GM12878 (cell line): Measurements from ENCODE around the gene PNRC1. TPM values are rescaled to one million over a fixed set of nuclear protein-coding genes. Genes with fewer than 3 reads are reported as not detected.

Experiments used
- ATAC-seq: fragments of 200-7000 bp; cut with Tn5 transposase; 3 replicates; pipeline ENCODE4 v1.9.1; 2020; ENCODE audit warnings: mild to moderate bottlenecking, moderate library complexity
- BruUV-seq: library from RNA; stranded (reverse); fragments of 400-500 nt; replicated peaks from 2 replicates; lab custom pipeline; 2021; lab: Mats Ljungman, UMichigan
- CTCF ChIA-PET: fragments of 300-600 bp; sonication (Branson Sonifier 250); formaldehyde crosslinking; extraction: SDS; loops from one replicate; lab custom pipeline; 2021; ENCODE audit warnings: inconsistent platforms; lab: Yijun Ruan, JAX
- POLR2A ChIA-PET: fragments of 350-600 bp; formaldehyde crosslinking; extraction: SDS; loops from one replicate; lab custom pipeline; 2021; ENCODE audit warnings: inconsistent platforms; lab: Charles Lee
- RAD21 ChIA-PET: fragments of 300-600 bp; sonication (Branson Sonifier 250); formaldehyde crosslinking; loops from one replicate; lab custom pipeline; 2023; ENCODE audit warnings: antibody characterized with exemption; ENCODE audit not compliant: unreplicated experiment; lab: Charles Lee
- SMC1A ChIA-PET: fragments of 300-600 bp; sonication (Branson Sonifier 250); formaldehyde crosslinking; loops from one replicate; lab custom pipeline; 2023; ENCODE audit not compliant: unreplicated experiment, uncharacterized antibody; lab: Charles Lee
- DNase-seq: peaks from one replicate; pipeline ENCODE4 v3.0.0-alpha.2; 2011; ENCODE audit warnings: low read depth, low spot score
- FAIRE-seq: peaks from 3 replicates; lab custom pipeline; 2011; peaks lifted over from hg19 to GRCh38; lab: Jason Lieb, UNC
- H2AFZ ChIP-seq: 2 replicates; pipeline ENCODE4 v1.6.0; 2011; ENCODE audit warnings: low read depth, low read length, control low read depth; ENCODE audit not compliant: control insufficient read depth
- H3K27ac ChIP-seq: 2 replicates; pipeline ENCODE4 v1.5.1; 2011; ENCODE audit warnings: control low read depth; ENCODE audit not compliant: control insufficient read depth, insufficient read depth
- H3K27me3 ChIP-seq, 2 experiments: replicated peaks in 1 of 2; 2 replicates each; pipeline versions ENCODE4 v1.6.0 to v1.6.1; 2011; ENCODE audit warnings: low read length in 1 of 2; ENCODE audit not compliant: control insufficient read depth in 2 of 2, insufficient read depth in 2 of 2
- H3K36me3 ChIP-seq, 2 experiments: 2 replicates each; pipeline ENCODE4 v1.5.1; 2011; ENCODE audit warnings: low read length in 1 of 2; ENCODE audit not compliant: control insufficient read depth in 2 of 2, insufficient read depth in 2 of 2
- H3K4me1 ChIP-seq: 2 replicates; pipeline ENCODE4 v1.6.1; 2011; ENCODE audit warnings: mild to moderate bottlenecking, low read length, moderate library complexity, mixed read lengths; ENCODE audit not compliant: control insufficient read depth, insufficient read depth
- H3K4me2 ChIP-seq: 2 replicates; pipeline ENCODE4 v1.6.0; 2011; ENCODE audit warnings: control low read depth; ENCODE audit not compliant: control insufficient read depth, insufficient read depth
- H3K4me3 ChIP-seq: fragments of 200-600 bp; sonication (generic); 2 replicates; pipeline ENCODE4 v1.5.1; 2016
- H3K79me2 ChIP-seq: 2 replicates; pipeline ENCODE4 v1.6.0; 2011; ENCODE audit warnings: low read length; ENCODE audit not compliant: control insufficient read depth, insufficient read depth
- H3K9ac ChIP-seq: 2 replicates; pipeline ENCODE4 v1.8.0; 2011; ENCODE audit warnings: low read length, control low read depth, mixed read lengths; ENCODE audit not compliant: control insufficient read depth, insufficient read depth
- H3K9me3 ChIP-seq: replicated peaks from 3 replicates; pipeline ENCODE4 v1.5.1; 2011; ENCODE audit warnings: mild to moderate bottlenecking, low read length; ENCODE audit not compliant: control insufficient read depth, insufficient read depth
- H4K20me1 ChIP-seq: 2 replicates; pipeline ENCODE4 v1.6.0; 2011; ENCODE audit not compliant: control insufficient read depth, insufficient read depth
- ATF2 ChIP-seq: IDR thresholded peaks from 2 replicates; pipeline ENCODE4 v1.6.1; 2012; ENCODE audit warnings: low read length, inconsistent platforms
- CHD2 ChIP-seq: IDR thresholded peaks from 2 replicates; pipeline ENCODE4 v1.6.1; 2011; ENCODE audit warnings: low read depth, low read length, improper control_type of control experiment, borderline replicate concordance
- CREM ChIP-seq: IDR thresholded peaks from 2 replicates; pipeline ENCODE4 v1.6.1; 2014; ENCODE audit warnings: antibody characterized with exemption, low read depth
- FOXK2 ChIP-seq: fragments of 450-650 bp; IDR thresholded peaks from 2 replicates; pipeline ENCODE4 v1.6.1; 2017; ENCODE audit warnings: mild to moderate bottlenecking, moderate library complexity
- GABPA ChIP-seq: IDR thresholded peaks from 2 replicates; pipeline ENCODE4 v1.6.1; 2014; ENCODE audit warnings: antibody characterized with exemption, low read depth, mild to moderate bottlenecking, inconsistent platforms
- IKZF1 ChIP-seq: fragments of 450-650 bp; conservative IDR thresholded peaks from 2 replicates; pipeline ENCODE4 v1.6.1; 2017; ENCODE audit warnings: antibody characterized with exemption, mild to moderate bottlenecking
- IKZF2 ChIP-seq, 2 experiments: fragments of 450-650 bp; IDR thresholded peaks; 2 replicates each; pipeline ENCODE4 v1.6.1; 2017; ENCODE audit warnings: mild to moderate bottlenecking in 2 of 2, moderate library complexity in 2 of 2
- MLLT1 ChIP-seq: fragments of 450-650 bp; IDR thresholded peaks from 2 replicates; pipeline ENCODE4 v1.6.1; 2016; ENCODE audit warnings: mild to moderate bottlenecking
- PBX3 ChIP-seq: IDR thresholded peaks from 2 replicates; pipeline ENCODE4 v1.6.1; 2011; ENCODE audit warnings: mild to moderate bottlenecking, low read depth, low read length, moderate library complexity; ENCODE audit not compliant: insufficient replicate concordance
- PKNOX1 ChIP-seq: fragments of 450-650 bp; IDR thresholded peaks from 2 replicates; pipeline ENCODE4 v1.6.1; 2016; ENCODE audit warnings: mild to moderate bottlenecking
- RBBP5 ChIP-seq: fragments of 200-600 bp; sonication (generic); conservative IDR thresholded peaks from 2 replicates; pipeline ENCODE4 v1.6.1; 2016
- RUNX3 ChIP-seq: IDR thresholded peaks from 2 replicates; pipeline ENCODE4 v1.6.1; 2012; ENCODE audit warnings: low read length, inconsistent platforms
- SKIL ChIP-seq: fragments of 450-650 bp; IDR thresholded peaks from 2 replicates; pipeline ENCODE4 v1.6.1; 2017; ENCODE audit warnings: mild to moderate bottlenecking, low read depth, inconsistent platforms; ENCODE audit not compliant: poor library complexity, severe bottlenecking
- TAF1 ChIP-seq: IDR thresholded peaks from 2 replicates; pipeline ENCODE4 v1.6.1; 2011; ENCODE audit warnings: mild to moderate bottlenecking, low read depth, low read length, borderline replicate concordance
- WGBS: methylation state at CpG from one replicate; pipeline ENCODE4 v1.1.6; 2016; ENCODE audit warnings: low lambda C conversion rate; ENCODE audit not compliant: insufficient replicate concordance, insufficient coverage; ENCODE audit errors: missing lambda C conversion rate; 5-methylcytosine and 5-hydroxymethylcytosine counted together
- in situ Hi-C: fragments of 300-500 bp; cut with MboI; formaldehyde crosslinking; loops from 9 replicates; pipeline ENCODE4 v1.14.3; 2018; ENCODE audit warnings: mixed read lengths
- intact Hi-C: fragments of 100-400 bp; cut with micrococcal nuclease; formaldehyde crosslinking; loops from one replicate; pipeline ENCODE4 v1.14.2; 2022; ENCODE audit not compliant: unreplicated experiment
- polyA plus RNA-seq, 11 experiments: library from polyadenylated mRNA; depleted of rRNA in 4 of 11; unstranded in 6 of 11; stranded (reverse) in 5 of 11; fragments of >200 nt; fragmentation: Nextera tagmentation in 4 of 11; fragmentation: Illumina TruSeq in 1 of 11; extraction: Ambion mirVana in 4 of 11; extraction: Trizol in 1 of 11; gene quantifications; 1 replicate in 1 of 11; 2 replicates in 10 of 11; pipeline versions ENCODE4 v1.2.1 to v1.2.3, GENCODE V29; 2011 to 2016; ENCODE audit warnings: inconsistent platforms in 2 of 11, missing spikeins in 2 of 11, low read depth in 1 of 11
- total RNA-seq, 4 experiments: library from RNA; depleted of rRNA in 3 of 4; stranded (reverse); fragments of >200 nt in 3 of 4; fragmentation: Illumina TruSeq in 1 of 4; extraction: Trizol in 1 of 4; gene quantifications; 2 replicates each; pipeline versions ENCODE4 v1.2.1 to v1.2.3, GENCODE V29; 2013 to 2021

PNRC1 gene
- total and polyA plus RNA-seq, 10 of the 15 experiments (the other 5 are each of a cell fraction or from before 2014, with no cell fraction given): 7.6 to 66.0 (median 33.1) TPM

GRCh38 chr6:89079511-89080234 is 878 bp upstream of the PNRC1 start:
- Histone ChIP-seq H4K20me1 (peaks cover 3% of the 10 kb centered on the region; the same call in 1 of the 2 replicates), H3K36me3 (peaks cover 0 to 13% of the 10 kb centered on the region in 2 experiments; a peak in 2 of 4 replicates), H3K27me3 (no peaks in the 10 kb centered on the region), H2AFZ (peak overlapping the region; percentile 59), H3K79me2 (peaks cover 42% of the 10 kb centered on the region), H3K4me1 (no peaks in the 10 kb centered on the region), H3K9ac (peak overlapping the region; percentile 99), H3K27ac (peak overlapping the region; percentile 85), H3K4me3 (peak overlapping the region; percentile 93), H3K9me3 (no peaks in the 10 kb centered on the region), H3K4me2 (peak overlapping the region; percentile 81)
- peak; percentile 34; the same call in 1 of the 2 replicates for TF ChIP-seq CREM
- TF ChIP-seq IKZF2 (IDR thresholded peaks at IDR 0.05): 0 out of 4 replicates have a peak, but pooled peaks have one; percentile 11 to 17
- TF ChIP-seq MLLT1: peak; percentile 93
- TF ChIP-seq PBX3: no peak
- TF ChIP-seq RBBP5: peak; percentile 79; the same call in 1 of the 2 replicates
- peak; percentile 78 for TF ChIP-seq RUNX3
- peak; percentile 22; the same call in 1 of the 2 replicates for TF ChIP-seq IKZF1
- TF ChIP-seq TAF1: peak; percentile 28; the same call in 1 of the 2 replicates
- TF ChIP-seq FOXK2: no peak
- peak; percentile 40; the same call in 1 of the 2 replicates for TF ChIP-seq PKNOX1
- TF ChIP-seq CHD2: no peak
- TF ChIP-seq GABPA: 0 out of 2 replicates have a peak, but pooled peaks have one; percentile 28
- TF ChIP-seq ATF2: 0 out of 2 replicates have a peak, but pooled peaks have one; percentile 12
- TF ChIP-seq SKIL: peak; percentile 42
- DNase-seq (no peak), FAIRE-seq (peak; percentile 89), ATAC-seq (peak; percentile 24)
- ChIA-PET POLR2A (interaction anchor here (0.6 to 4.9 kb wide), 20 partner anchors 11 to 931 kb away, joined by 3 to 71 read pairs (median 4); partner anchors contain the start of genes PM20D2, RNGTT and UBE2J1), RAD21 (interaction anchor here (0.9 to 2.7 kb wide), 14 partner anchors 11 to 276 kb away, joined by 3 to 26 read pairs (median 4); partner anchors contain the start of gene PM20D2), CTCF (interaction anchor here (0.6 to 2.2 kb wide), 17 partner anchors 9 to 1118 kb away, joined by 3 to 10 read pairs (median 3); partner anchors contain the start of genes ANKRD6 and PM20D2), SMC1A (interaction anchor here (0.7 to 3.8 kb wide), 16 partner anchors 8 to 293 kb away, joined by 3 to 37 read pairs (median 3); partner anchors contain the start of genes PM20D2 and RNGTT)
- under 1% methylated on average over 20 of the region's 20 CpGs for WGBS
- TSS peak; percentile 90 for BruUV-seq
- in situ Hi-C loops: no loop called here
- intact Hi-C loops: loop anchor here (2.0 kb wide), 1 partner anchor 277 kb away; no protein-coding TSS in a partner anchor
